ENCODE results near the gene CCDC106.

Gene CCDC106

GRCh38 chr19:55647732-55648584, at the start of gene CCDC106:
CCDC106 (plus strand) TSS chr19:55648212; CDS start chr19:55649047, 835 bp downstream.
- FAIRE-seq (no peak), DNase-seq (ENCODE audit: insufficient read length, low spot score) (no peak)
- TF ChIP-seq POLR2A (IDR thresholded peaks at IDR 0.05; ENCODE audit: low read depth, low read length) = no peak

DNA sequence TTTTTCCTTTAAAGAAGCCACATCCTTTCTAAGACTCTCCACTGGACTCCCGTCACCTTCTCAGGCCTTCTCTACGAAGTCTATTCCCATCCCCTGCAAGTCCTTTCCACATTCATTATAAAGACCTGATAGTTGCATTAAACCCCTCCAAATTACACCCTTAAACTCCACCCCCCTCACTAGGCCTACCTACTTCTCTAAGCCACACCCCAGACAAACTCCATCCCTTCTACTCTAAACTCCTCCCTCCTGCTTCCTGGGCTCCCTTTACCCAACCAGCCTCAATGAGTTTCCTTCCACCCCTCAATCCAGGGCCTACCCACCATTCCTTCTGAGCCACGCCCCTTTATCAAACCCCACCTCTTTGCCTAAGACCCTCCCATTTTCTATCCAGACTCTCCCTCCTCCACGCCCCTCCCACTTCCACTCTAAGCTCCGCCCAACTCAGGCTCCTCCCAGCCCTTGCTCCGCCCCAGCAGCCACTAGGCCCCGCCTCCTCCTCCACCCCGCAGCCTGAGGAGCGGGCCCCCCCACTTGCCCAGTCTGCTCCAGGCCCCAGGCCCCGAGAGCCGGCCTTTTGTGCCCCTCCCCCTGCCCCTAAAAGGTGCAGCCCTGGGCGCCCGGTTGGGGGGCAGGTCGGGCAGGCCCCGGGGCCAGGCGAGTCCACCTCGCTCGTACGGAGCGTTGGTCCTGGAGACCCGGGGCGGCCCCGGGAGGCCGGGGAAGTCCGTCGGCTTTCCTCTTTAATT, 49.1 kb upstream of the CCDC106 start:
- peak; percentile 23 for FAIRE-seq
- no peak; the same call in 1 of the 2 replicates for TF ChIP-seq POLR2A (IDR thresholded peaks at IDR 0.05; ENCODE audit: low read depth, low read length)
- DNase-seq (ENCODE audit: insufficient read length, low spot score) = peak; percentile 98

DNA sequence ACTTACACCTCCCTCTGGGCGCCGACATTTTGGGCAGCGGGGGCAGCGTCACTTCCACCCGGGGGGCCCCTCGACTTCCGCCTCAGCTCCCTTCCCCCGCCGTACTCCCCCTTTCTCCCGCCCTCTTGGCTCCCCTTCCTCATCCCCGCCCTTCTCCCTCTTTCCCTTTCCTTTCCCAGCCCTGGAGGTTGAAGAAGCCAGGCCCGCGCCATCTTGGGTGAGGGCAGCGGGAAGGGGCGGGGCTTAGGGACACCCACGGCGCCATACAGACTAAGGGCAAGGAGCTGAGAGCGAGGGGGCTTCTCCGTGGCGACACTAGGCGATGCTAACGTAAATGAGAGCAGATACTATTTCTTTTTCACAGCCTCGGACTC, 48.6 kb upstream of the CCDC106 start, which contains the start of gene FIZ1:
FIZ1 (minus strand) TSS at position 50 of the 374 bp plus-strand sequence. CDS start 1,652 bp downstream, outside the sequence.
- FAIRE-seq = no peak
- peak; percentile 98 for DNase-seq (ENCODE audit: insufficient read length, low spot score)

GRCh38 chr19:55599842-55600661, 48.0 kb upstream of the CCDC106 start, which contains the start of gene ZNF524:
ZNF524 (plus strand) TSS chr19:55600288; CDS start chr19:55602113, 1,825 bp downstream.
- FAIRE-seq = no peak
- peak; percentile 66 for TF ChIP-seq POLR2A (IDR thresholded peaks at IDR 0.05; ENCODE audit: low read depth, low read length)
- DNase-seq (ENCODE audit: insufficient read length, low spot score) = peak; percentile 93

More for the DNA sequence above, 48.6 kb upstream of the CCDC106 start, which contains the start of gene FIZ1:
- TF ChIP-seq POLR2A (IDR thresholded peaks at IDR 0.05; ENCODE audit: low read depth, low read length) = peak; percentile 53

- FAIRE-seq (no peak), DNase-seq (ENCODE audit: insufficient read length, low spot score) (peak; percentile 75)
- TF ChIP-seq POLR2A (IDR thresholded peaks at IDR 0.05; ENCODE audit: low read depth, low read length) = 0 out of 2 replicates have a peak, but pooled peaks have one; percentile 24
Observed at GRCh38 chr19:55600662-55601028, 47.4 kb upstream of the CCDC106 start.

- no peak for TF ChIP-seq POLR2A (IDR thresholded peaks at IDR 0.05; ENCODE audit: low read depth, low read length)
- no peak for FAIRE-seq
- DNase-seq (ENCODE audit: insufficient read length, low spot score) = no peak
Observed at GRCh38 chr19:55601084-55601483, 46.9 kb upstream of the CCDC106 start.

DNA sequence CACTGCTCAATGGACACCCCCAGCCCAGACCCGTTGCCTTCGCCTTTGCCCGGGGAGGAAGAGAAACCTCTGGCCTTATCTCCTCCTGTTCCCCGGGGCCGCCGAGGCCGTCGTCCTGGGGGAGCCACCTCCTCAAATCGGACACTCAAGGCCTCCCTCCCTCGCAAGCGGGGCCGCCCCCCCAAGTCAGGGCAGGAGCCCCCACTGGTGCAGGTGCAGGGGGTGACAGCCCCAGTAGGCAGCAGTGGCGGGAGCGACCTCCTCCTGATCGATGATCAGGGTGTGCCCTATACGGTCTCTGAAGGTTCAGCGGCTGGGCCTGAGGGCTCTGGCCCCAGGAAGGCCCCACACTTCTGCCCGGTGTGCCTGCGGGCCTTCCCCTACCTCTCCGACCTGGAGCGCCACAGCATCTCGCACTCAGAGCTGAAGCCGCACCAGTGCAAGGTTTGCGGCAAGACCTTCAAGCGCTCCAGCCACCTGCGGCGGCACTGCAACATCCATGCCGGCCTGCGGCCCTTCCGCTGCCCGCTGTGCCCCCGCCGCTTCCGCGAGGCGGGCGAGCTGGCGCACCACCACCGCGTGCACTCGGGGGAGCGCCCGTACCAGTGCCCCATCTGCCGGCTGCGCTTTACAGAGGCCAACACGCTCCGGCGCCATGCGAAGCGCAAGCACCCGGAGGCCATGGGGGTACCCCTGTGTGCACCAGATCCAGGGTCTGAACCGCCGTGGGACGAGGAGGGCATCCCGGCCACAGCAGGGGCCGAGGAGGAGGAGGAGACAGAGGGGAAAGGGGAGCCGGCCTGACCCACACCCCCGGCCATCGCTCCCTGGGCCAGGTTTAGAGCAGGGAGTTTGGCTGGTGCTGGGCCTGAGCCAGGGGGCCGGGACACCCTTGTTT, 45.7 kb upstream of the CCDC106 start:
- no peak for FAIRE-seq
- no peak for DNase-seq (ENCODE audit: insufficient read length, low spot score)
- no peak for TF ChIP-seq POLR2A (IDR thresholded peaks at IDR 0.05; ENCODE audit: low read depth, low read length)

- DNase-seq (ENCODE audit: insufficient read length, low spot score) (no peak), FAIRE-seq (no peak)
- no peak for TF ChIP-seq POLR2A (IDR thresholded peaks at IDR 0.05; ENCODE audit: low read depth, low read length)
Observed at GRCh38 chr19:55603115-55603514, 44.9 kb upstream of the CCDC106 start.

GRCh38 chr19:55603581-55604292, 44.3 kb upstream of the CCDC106 start:
- no peak for DNase-seq (ENCODE audit: insufficient read length, low spot score)
- no peak for FAIRE-seq
- no peak for TF ChIP-seq POLR2A (IDR thresholded peaks at IDR 0.05; ENCODE audit: low read depth, low read length)

DNA sequence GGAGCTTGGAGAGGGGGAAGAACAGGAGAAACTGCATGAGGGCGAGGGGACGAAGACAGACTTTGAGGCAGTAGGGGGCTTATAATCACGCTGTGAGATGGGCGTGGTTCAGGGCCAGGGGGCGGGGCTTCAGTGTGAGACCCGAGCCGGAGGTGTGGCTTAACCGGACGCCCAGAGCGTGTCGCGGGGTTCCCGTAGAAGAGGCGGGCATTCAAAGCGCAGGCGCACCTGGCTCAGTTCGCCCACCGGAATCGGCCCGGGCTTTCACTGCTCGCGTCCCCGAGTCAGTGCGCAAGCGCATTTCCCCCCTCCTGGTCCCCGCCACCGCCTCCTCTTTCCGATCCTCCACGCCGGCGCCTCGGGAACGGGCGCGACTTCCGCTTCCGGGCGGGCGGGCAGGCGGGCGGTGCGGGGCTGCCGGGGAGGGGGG, 42.8 kb upstream of the CCDC106 start:
- TF ChIP-seq POLR2A (IDR thresholded peaks at IDR 0.05; ENCODE audit: low read depth, low read length) = no peak
- DNase-seq (ENCODE audit: insufficient read length, low spot score) (peak; percentile 100), FAIRE-seq (no peak)

DNA sequence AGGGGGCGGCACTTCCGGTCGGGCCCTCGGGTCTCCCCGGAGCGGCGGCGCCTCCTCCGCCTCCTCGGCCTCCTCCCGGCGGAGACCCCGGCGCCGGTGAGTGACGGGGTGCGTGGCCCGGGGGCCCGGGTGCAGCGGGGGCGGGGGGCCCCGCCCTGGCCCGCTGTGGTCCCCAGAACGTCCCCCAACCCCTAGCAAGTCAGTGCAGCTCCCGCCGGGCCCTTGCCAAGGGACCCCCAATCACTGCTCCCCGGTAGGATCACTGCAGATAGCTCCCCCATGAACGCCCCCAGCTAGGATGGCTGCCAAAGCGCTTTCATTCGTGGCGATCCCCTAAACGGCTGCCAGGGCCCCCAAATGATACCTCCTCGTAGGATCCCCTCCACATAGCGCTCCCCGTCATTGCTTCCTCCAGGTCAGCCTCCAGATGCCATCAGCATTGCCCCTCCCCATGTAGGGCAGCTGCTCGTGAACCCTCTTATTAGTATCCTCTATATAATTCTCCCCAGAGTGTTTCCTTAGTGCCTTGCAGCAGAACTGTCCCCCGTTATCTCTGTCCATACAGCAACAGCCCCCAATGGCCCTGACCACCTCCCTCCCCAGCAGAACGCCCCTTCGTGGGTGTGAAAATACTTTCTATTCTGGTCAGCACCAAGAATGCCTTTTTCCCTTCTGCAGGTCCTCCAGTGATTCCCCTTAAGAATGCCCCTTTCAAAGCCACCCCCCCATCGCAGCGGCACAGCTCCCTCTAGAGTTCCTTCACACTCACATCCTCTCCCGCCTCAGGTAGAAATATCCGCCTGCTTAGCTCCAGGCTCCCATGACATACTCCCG, 42.2 kb upstream of the CCDC106 start, which contains the start of gene ZNF865:
ZNF865 (plus strand) TSS at position 11 of the 834 bp plus-strand sequence. CDS start 7,972 bp downstream, outside the sequence.
- DNase-seq (ENCODE audit: insufficient read length, low spot score) (peak; percentile 99), FAIRE-seq (no peak)
- TF ChIP-seq POLR2A (IDR thresholded peaks at IDR 0.05; ENCODE audit: low read depth, low read length) = peak; percentile 43; the same call in 1 of the 2 replicates
